Measurements from ENCODE around the gene GLI2.

DNA sequence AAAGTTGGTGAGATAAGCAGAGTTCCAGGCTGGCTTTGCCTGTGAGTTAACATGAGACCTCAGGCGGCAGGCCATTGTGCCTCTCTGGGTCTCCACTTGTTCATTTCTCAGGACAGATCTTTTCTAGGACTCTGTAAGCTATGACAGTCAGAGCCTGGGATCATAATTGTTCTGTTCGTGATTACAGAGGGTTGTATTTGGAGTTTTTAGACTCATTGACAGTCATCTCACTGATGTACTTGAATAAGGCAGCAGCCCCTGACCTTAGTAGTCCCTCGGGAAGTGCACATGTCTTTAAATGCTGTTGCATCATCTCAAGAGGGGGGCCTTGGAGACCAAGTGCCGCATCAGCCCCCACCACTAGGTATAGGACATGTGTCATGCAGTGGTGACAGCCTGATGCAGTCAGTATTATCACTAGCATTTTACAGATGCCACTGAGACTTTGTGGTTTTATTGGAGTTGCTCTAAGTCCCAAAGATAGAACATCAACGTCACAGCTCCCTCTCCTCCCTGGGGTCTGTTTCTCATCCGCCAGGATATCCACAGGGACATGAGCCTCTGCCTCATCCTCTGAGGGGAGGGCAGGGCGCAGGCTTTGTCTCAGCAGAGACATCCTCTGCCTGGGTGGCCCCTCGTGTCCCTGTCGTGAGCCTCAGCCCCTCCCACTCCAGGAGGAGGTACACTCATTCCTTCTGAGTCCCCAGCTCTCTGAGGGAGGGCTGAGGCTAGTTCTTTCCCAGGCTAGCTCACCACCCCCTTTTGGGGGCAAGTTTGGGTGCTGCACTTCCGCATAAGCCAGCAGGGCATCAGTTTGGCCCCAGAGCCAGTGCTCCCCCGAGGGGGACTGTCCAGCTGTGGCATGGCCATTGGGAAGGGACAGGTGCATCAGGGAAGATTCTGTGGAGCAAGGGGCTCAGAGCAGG lies 14.1 kb downstream of the GLI2 start:
- TF ChIP-seq, protein P1, sequence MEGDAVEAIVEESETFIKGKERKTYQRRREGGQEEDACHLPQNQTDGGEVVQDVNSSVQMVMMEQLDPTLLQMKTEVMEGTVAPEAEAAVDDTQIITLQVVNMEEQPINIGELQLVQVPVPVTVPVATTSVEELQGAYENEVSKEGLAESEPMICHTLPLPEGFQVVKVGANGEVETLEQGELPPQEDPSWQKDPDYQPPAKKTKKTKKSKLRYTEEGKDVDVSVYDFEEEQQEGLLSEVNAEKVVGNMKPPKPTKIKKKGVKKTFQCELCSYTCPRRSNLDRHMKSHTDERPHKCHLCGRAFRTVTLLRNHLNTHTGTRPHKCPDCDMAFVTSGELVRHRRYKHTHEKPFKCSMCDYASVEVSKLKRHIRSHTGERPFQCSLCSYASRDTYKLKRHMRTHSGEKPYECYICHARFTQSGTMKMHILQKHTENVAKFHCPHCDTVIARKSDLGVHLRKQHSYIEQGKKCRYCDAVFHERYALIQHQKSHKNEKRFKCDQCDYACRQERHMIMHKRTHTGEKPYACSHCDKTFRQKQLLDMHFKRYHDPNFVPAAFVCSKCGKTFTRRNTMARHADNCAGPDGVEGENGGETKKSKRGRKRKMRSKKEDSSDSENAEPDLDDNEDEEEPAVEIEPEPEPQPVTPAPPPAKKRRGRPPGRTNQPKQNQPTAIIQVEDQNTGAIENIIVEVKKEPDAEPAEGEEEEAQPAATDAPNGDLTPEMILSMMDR (IDR thresholded peaks at IDR 0.05; ENCODE audit: insufficient read depth, low read depth, low read length) = no peak
- TF ChIP-seq EZH2 (IDR thresholded peaks at IDR 0.05; ENCODE audit: insufficient read depth, low read length) = no peak

Data from astrocyte (in vitro differentiated cells and primary cell).